Measurements from ENCODE around the gene DGKH. TPM values are rescaled to one million over a fixed set of nuclear protein-coding genes. Genes with fewer than 3 reads are reported as not detected.
A peak's percentile ranks its signal among the peaks of the same experiment; 100 is the strongest.
"Not testable (repeated sequence)": the region's sequence is repeated elsewhere in the genome, so short reads cannot be mapped to it uniquely, and the experiment has no call there.

The DGKH gene
- total and polyA plus RNA-seq, 9 of the 15 experiments (the other 6 are each of a cell fraction or from before 2014, with no cell fraction given): 0.38 to 4.4 (median 3.1) TPM

GRCh38 chr13:42096222-42096621 lies 47.8 kb downstream of the DGKH start:
- intact Hi-C loops (cut with micrococcal nuclease); DNase-seq (ENCODE audit: extremely low read depth in 1 of 4, low spot score in 3 of 4); ATAC-seq; H3K4me2 ChIP-seq (ENCODE audit: insufficient read depth, low read length); BruUV-seq (replicated peaks); H3K27ac ChIP-seq (ENCODE audit: extremely low read depth, low read depth, low read length); H3K79me2 ChIP-seq (ENCODE audit: control insufficient read depth, insufficient read depth, low read length); H3K9me1 ChIP-seq (ENCODE audit: control insufficient read depth, insufficient read depth, low read length); H2AFZ ChIP-seq (ENCODE audit: low read depth, low read length); H3K4me1 ChIP-seq (replicated peaks in 1 of 2; ENCODE audit: control insufficient read depth in 2 of 2, insufficient read depth in 2 of 2, low read length in 2 of 2); H3K9ac ChIP-seq (ENCODE audit: insufficient read depth in 1 of 2, low read depth in 2 of 2, low read length in 2 of 2); H3K4me3 ChIP-seq; FAIRE-seq; H3K9me3 ChIP-seq (replicated peaks; ENCODE audit: control insufficient read depth, insufficient read depth, low read depth, low read length); H3K27me3 ChIP-seq (ENCODE audit: control insufficient read depth in 2 of 2, insufficient read depth in 2 of 2, low read length in 2 of 2); CTCF ChIA-PET (ENCODE audit: low intra/inter-chr PET ratio); in situ Hi-C loops (cut with MboI); H3K36me3 ChIP-seq (ENCODE audit: control insufficient read depth, insufficient read depth, low read length); POLR2A ChIA-PET; H4K20me1 ChIP-seq (replicated peaks; ENCODE audit: control insufficient read depth, insufficient read depth, low read length): not testable (repeated sequence)
- 50% methylated on average over 2 of the region's 2 CpGs for WGBS (ENCODE audit: insufficient coverage, low coverage, missing lambda C conversion rate)
- TF ChIP-seq RBM25 (IDR thresholded peaks at IDR 0.05; ENCODE audit: low read depth, low read length, severe bottlenecking): peak; percentile 10
- peak; percentile 59 for TF ChIP-seq ZNF146 (CRISPR knock-in tag; IDR thresholded peaks at IDR 0.05; ENCODE audit: unreplicated experiment)

GRCh38 chr13:42099962-42100675 lies 51.7 kb downstream of the DGKH start:
- WGBS (ENCODE audit: insufficient coverage, low coverage, missing lambda C conversion rate): 84% methylated on average over 9 of the region's 9 CpGs
- in situ Hi-C loops (cut with MboI) (loop anchor here (25.0 kb wide), 1 partner anchor 688 kb away; no protein-coding TSS in a partner anchor), intact Hi-C loops (cut with micrococcal nuclease) (no loop called here)
- DNase-seq (ENCODE audit: extremely low read depth in 1 of 4, low spot score in 3 of 4) (no peak), ATAC-seq (no peak), FAIRE-seq (no peak)
- Histone ChIP-seq H3K4me2 (ENCODE audit: insufficient read depth, low read length) (no peak overlapping the region), H3K27me3 (ENCODE audit: control insufficient read depth in 2 of 2, insufficient read depth in 2 of 2, low read length in 2 of 2) (no peaks in the 10 kb centered on the region), H3K27ac (ENCODE audit: extremely low read depth, low read depth, low read length) (no peak overlapping the region), H3K36me3 (ENCODE audit: control insufficient read depth, insufficient read depth, low read length) (no peaks in the 10 kb centered on the region), H3K9ac (ENCODE audit: insufficient read depth in 1 of 2, low read depth in 2 of 2, low read length in 2 of 2) (no peak overlapping the region), H3K9me1 (ENCODE audit: control insufficient read depth, insufficient read depth, low read length) (no peaks in the 10 kb centered on the region), H4K20me1 (replicated peaks; ENCODE audit: control insufficient read depth, insufficient read depth, low read length) (no peaks in the 10 kb centered on the region), H3K79me2 (ENCODE audit: control insufficient read depth, insufficient read depth, low read length) (no peaks in the 10 kb centered on the region), H3K9me3 (replicated peaks; ENCODE audit: control insufficient read depth, insufficient read depth, low read depth, low read length) (no peaks in the 10 kb centered on the region), H2AFZ (ENCODE audit: low read depth, low read length) (no peak overlapping the region), H3K4me3 (no peak overlapping the region), H3K4me1 (replicated peaks in 1 of 2; ENCODE audit: control insufficient read depth in 2 of 2, insufficient read depth in 2 of 2, low read length in 2 of 2) (no peaks in the 10 kb centered on the region)
- no TSS peak for BruUV-seq (replicated peaks)
- CTCF ChIA-PET (ENCODE audit: low intra/inter-chr PET ratio): no interaction called here
- TF ChIP-seq MXI1 (IDR thresholded peaks at IDR 0.05; ENCODE audit: low read depth, low read length) (no peak), ZNF311 (CRISPR knock-in tag; IDR thresholded peaks at IDR 0.05) (no peak), RUNX1 (IDR thresholded peaks at IDR 0.05; ENCODE audit: low read depth) (no peak), DIDO1 (tag; IDR thresholded peaks at IDR 0.05; ENCODE audit: low read depth) (no peak), NR2C1 (IDR thresholded peaks at IDR 0.05) (no peak), NR2C1 (tag; IDR thresholded peaks at IDR 0.05) (no peak), FOXA3 (CRISPR knock-in tag; conservative IDR thresholded peaks at IDR 0.05 in 1 of 2, IDR thresholded peaks at IDR 0.05 in 1 of 2) (no peak), CBFA2T3 (IDR thresholded peaks at IDR 0.05) (no peak), SREBF2 (CRISPR knock-in tag; IDR thresholded peaks at IDR 0.05) (no peak), ZNF830 (CRISPR knock-in tag; IDR thresholded peaks at IDR 0.05) (no peak)
- POLR2A ChIA-PET: interaction anchor here (0.7 kb wide), 1 partner anchor 1528 kb away, joined by 3 read pairs; no protein-coding TSS in a partner anchor

Data from K562 (cell line).